ENCODE data around the gene UPK1B.
"Not testable (repeated sequence)": the region's sequence is repeated elsewhere in the genome, so short reads cannot be mapped to it uniquely, and the experiment has no call there.

UPK1B gene

GRCh38 chr3:119239206-119239820 is 65.9 kb downstream of the UPK1B start:
- H3K4me3 ChIP-seq (ENCODE audit: low read depth, low read length): peak overlapping the region; percentile 80
- no peak for DNase-seq (ENCODE audit: low read depth)

GRCh38 chr3:119240101-119240590 is 66.7 kb downstream of the UPK1B start:
- H3K4me3 ChIP-seq (ENCODE audit: low read depth, low read length): peak overlapping the region; percentile 80
- no peak for DNase-seq (ENCODE audit: low read depth)
- TF ChIP-seq CTCF (IDR thresholded peaks at IDR 0.05; ENCODE audit: insufficient read depth, low read depth, low read length, missing control alignments): no peak

More at GRCh38 chr3:119239206-119239820, 65.9 kb downstream of the UPK1B start:
- no peak for TF ChIP-seq CTCF (IDR thresholded peaks at IDR 0.05; ENCODE audit: insufficient read depth, low read depth, low read length, missing control alignments)

- DNase-seq (ENCODE audit: low read depth): peak; percentile 93
- peak within 1 kb of the TSS; percentile 80 for H3K4me3 ChIP-seq (ENCODE audit: low read depth, low read length)
- TF ChIP-seq CTCF (IDR thresholded peaks at IDR 0.05; ENCODE audit: insufficient read depth, low read depth, low read length, missing control alignments): no peak
Observed at GRCh38 chr3:119240591-119241434, 67.4 kb downstream of the UPK1B start, which contains the start of gene B4GALT4. Gene B4GALT4, minus strand, starts transcription at chr3:119240878. Its CDS starts 10,779 bp downstream, at chr3:119230099.

GRCh38 chr3:119242387-119243057 is 69.1 kb downstream of the UPK1B start:
- DNase-seq (ENCODE audit: low read depth); H3K4me3 ChIP-seq (ENCODE audit: low read depth, low read length): not testable (repeated sequence)

GRCh38 chr3:119243058-119243529 is 69.7 kb downstream of the UPK1B start:
- H3K4me3 ChIP-seq (ENCODE audit: low read depth, low read length); DNase-seq (ENCODE audit: low read depth): not testable (repeated sequence)

GRCh38 chr3:119243712-119244111 is 70.3 kb downstream of the UPK1B start:
- no peak for TF ChIP-seq CTCF (IDR thresholded peaks at IDR 0.05; ENCODE audit: insufficient read depth, low read depth, low read length, missing control alignments)
- H3K4me3 ChIP-seq (ENCODE audit: low read depth, low read length): no peak overlapping the region
- no peak for DNase-seq (ENCODE audit: low read depth)

GRCh38 chr3:119245778-119246177 is 72.4 kb downstream of the UPK1B start:
- no peak overlapping the region for H3K4me3 ChIP-seq (ENCODE audit: low read depth, low read length)
- DNase-seq (ENCODE audit: low read depth): no peak
- TF ChIP-seq CTCF (IDR thresholded peaks at IDR 0.05; ENCODE audit: insufficient read depth, low read depth, low read length, missing control alignments): no peak
